CD4-positive, alpha-beta T cell (primary cell): ENCODE measurements around the gene BIN1. TPM values are rescaled to one million over a fixed set of nuclear protein-coding genes. Genes with fewer than 3 reads are reported as not detected.

ENCODE experiments used
- ATAC-seq: fragments of 200-7000 bp; cut with Tn5 transposase; one replicate; pipeline ENCODE4 v1.10.0; 2022; ENCODE audit warnings: mild to moderate bottlenecking; ENCODE audit not compliant: poor library complexity
- CTCF ChIA-PET: fragments of 350-600 bp; sonication (Branson Sonifier 250); formaldehyde crosslinking; loops from one replicate; lab custom pipeline; 2021; ENCODE audit warnings: antibody characterized with exemption, inconsistent platforms; lab: Charles Lee
- POLR2A ChIA-PET: fragments of 350-600 bp; sonication (Branson Sonifier 250); formaldehyde crosslinking; loops from one replicate; lab custom pipeline; 2021; ENCODE audit warnings: antibody characterized with exemption, inconsistent platforms; lab: Charles Lee
- DNase-seq, 14 experiments: peaks; one replicate each; pipeline ENCODE4 v3.0.0-alpha.2; 2013 to 2020; ENCODE audit warnings: mixed read lengths in 2 of 14
- H3K27ac ChIP-seq, 2 donors: one replicate each; pipeline versions ENCODE4 v1.5.1 to v1.7.0; 2013; ENCODE audit warnings: low read length in 2 of 2, low read depth in 1 of 2, mild to moderate bottlenecking in 1 of 2
- H3K27me3 ChIP-seq, 2 experiments: 1 replicate in 1 of 2; 2 replicates in 1 of 2; pipeline versions ENCODE4 v1.6.1 to v1.7.0; 2013; ENCODE audit warnings: low read length in 2 of 2, control low read depth in 1 of 2, mild to moderate bottlenecking in 1 of 2, moderate library complexity in 1 of 2; ENCODE audit not compliant: insufficient read depth in 2 of 2, control insufficient read depth in 1 of 2
- H3K36me3 ChIP-seq: one replicate; pipeline ENCODE4 v1.6.1; 2013; ENCODE audit warnings: low read length, control low read depth; ENCODE audit not compliant: insufficient read depth
- H3K4me1 ChIP-seq: one replicate; pipeline ENCODE4 v1.6.1; 2013; ENCODE audit warnings: low read length, control low read depth; ENCODE audit not compliant: insufficient read depth
- H3K4me3 ChIP-seq: one replicate; pipeline ENCODE4 v1.5.1; 2013; ENCODE audit warnings: mild to moderate bottlenecking, low read length, moderate library complexity
- H3K9me3 ChIP-seq, 2 experiments: 1 replicate in 1 of 2; 2 replicates in 1 of 2; pipeline versions ENCODE4 v1.6.1 to v1.7.0; 2013; ENCODE audit warnings: low read length in 2 of 2, mild to moderate bottlenecking in 2 of 2, control low read depth in 1 of 2, moderate library complexity in 1 of 2; ENCODE audit not compliant: control insufficient read depth in 1 of 2, insufficient read depth in 1 of 2
- H3K27ac Mint-ChIP-seq: one replicate; pipeline ENCODE4 v1.8.0; 2020; ENCODE audit warnings: mixed read lengths
- H3K27me3 Mint-ChIP-seq: one replicate; pipeline ENCODE4 v1.8.0; 2021; ENCODE audit warnings: mixed read lengths
- H3K36me3 Mint-ChIP-seq: one replicate; pipeline ENCODE4 v1.8.0; 2021; ENCODE audit warnings: low read depth, mixed read lengths
- H3K4me1 Mint-ChIP-seq: one replicate; pipeline ENCODE4 v1.8.0; 2021; ENCODE audit warnings: low read depth, mixed read lengths
- H3K4me3 Mint-ChIP-seq: one replicate; pipeline ENCODE4 v1.8.0; 2020; ENCODE audit warnings: mild to moderate bottlenecking, mixed read lengths
- H3K9me3 Mint-ChIP-seq: one replicate; pipeline ENCODE4 v1.8.0; 2020; ENCODE audit warnings: mixed read lengths
- intact Hi-C, 2 experiments: fragments of 100-400 bp; cut with DNase I in 1 of 2; cut with micrococcal nuclease in 1 of 2; formaldehyde crosslinking; loops; one replicate each; pipeline versions ENCODE4 v1.15.1 to v1.9.0; 2023 to 2025; cut with DNase I, micrococcal nuclease
- total RNA-seq, 174 experiments: library from RNA in 2 of 174; stranded (reverse) in 2 of 174; gene quantifications; one replicate each; pipeline ENCODE4 v1.2.3 and lab custom pipeline; 2021 to 2026
- TF ChIP-seq, protein P1 (sequence below): fragments of 200-600 bp; IDR thresholded peaks from one replicate; pipeline ENCODE4 v1.8.0; 2022; ENCODE audit warnings: antibody characterized with exemption, mild to moderate bottlenecking

Gene BIN1
- total RNA-seq, 2 experiments from 2014 or later: 98.8 to 104 TPM

DNA sequence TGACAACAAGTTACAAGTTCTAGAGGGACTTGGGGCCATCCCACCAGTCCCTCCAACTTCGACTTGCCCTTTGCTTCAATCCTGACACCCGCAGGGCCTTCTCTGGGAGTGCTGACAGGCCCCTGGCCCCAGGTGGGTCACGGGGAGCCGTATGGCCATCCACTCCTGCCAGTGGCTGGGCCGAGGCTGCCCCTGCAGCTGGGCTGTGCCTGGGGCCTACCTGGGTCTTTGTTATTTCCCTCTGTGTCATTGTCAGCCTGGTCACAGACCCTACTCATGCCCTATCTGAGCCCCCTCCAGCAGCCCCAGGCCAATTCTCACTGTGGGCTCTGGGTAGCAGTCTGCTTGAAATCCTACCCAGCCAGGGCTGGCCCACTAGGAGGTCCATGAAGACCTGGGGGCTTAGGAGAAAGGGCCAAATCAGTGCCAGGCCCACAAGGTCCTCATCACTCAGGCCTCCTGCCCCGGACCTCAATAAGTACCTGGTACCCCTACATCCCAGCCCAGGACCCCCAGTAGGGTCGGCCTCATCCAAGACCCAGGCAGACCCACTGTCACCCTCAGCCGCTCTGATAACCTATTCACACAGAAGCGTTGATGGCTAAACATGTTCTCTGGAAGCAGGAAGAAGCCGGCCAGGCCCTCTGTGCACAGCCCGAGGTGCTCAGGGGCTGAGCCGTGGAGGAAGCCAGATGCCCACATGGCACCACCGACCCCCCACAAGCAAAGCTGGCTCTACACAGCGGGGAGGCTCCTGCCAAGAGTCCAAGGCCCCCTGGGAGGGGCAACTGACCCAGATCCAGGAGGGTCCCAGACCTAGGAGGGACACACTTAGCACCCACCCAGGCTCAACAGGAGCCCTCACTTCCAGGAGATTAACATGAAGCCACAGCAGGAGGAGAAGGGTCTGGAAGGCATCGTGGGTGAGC, 57.7 kb downstream of the BIN1 start:
- Mint-ChIP-seq H3K27me3 (no peaks in the 10 kb centered on the region), H3K27ac (no peak overlapping the region), H3K4me3 (no peak overlapping the region), H3K4me1 (no peaks in the 10 kb centered on the region), H3K9me3 (no peaks in the 10 kb centered on the region), H3K36me3 (peaks cover 33% of the 10 kb centered on the region)
- ChIA-PET POLR2A (no interaction called here), CTCF (no interaction called here)
- TF ChIP-seq, protein P1, sequence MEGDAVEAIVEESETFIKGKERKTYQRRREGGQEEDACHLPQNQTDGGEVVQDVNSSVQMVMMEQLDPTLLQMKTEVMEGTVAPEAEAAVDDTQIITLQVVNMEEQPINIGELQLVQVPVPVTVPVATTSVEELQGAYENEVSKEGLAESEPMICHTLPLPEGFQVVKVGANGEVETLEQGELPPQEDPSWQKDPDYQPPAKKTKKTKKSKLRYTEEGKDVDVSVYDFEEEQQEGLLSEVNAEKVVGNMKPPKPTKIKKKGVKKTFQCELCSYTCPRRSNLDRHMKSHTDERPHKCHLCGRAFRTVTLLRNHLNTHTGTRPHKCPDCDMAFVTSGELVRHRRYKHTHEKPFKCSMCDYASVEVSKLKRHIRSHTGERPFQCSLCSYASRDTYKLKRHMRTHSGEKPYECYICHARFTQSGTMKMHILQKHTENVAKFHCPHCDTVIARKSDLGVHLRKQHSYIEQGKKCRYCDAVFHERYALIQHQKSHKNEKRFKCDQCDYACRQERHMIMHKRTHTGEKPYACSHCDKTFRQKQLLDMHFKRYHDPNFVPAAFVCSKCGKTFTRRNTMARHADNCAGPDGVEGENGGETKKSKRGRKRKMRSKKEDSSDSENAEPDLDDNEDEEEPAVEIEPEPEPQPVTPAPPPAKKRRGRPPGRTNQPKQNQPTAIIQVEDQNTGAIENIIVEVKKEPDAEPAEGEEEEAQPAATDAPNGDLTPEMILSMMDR: no peak
- H3K9me3 ChIP-seq: peaks cover 0 to 11% of the 10 kb centered on the region in 2 experiments
- peaks cover 34% of the 10 kb centered on the region for H3K36me3 ChIP-seq
- no peak for ATAC-seq
- H3K27me3 ChIP-seq: no peaks in the 10 kb centered on the region
- peak in 3 of 14 experiments; percentile 2 to 30 (median 14) for DNase-seq
- H3K27ac ChIP-seq: no peak overlapping the region
- intact Hi-C loops: no loop called here
- H3K4me1 ChIP-seq: peaks cover 14% of the 10 kb centered on the region
- no peak overlapping the region for H3K4me3 ChIP-seq

DNA sequence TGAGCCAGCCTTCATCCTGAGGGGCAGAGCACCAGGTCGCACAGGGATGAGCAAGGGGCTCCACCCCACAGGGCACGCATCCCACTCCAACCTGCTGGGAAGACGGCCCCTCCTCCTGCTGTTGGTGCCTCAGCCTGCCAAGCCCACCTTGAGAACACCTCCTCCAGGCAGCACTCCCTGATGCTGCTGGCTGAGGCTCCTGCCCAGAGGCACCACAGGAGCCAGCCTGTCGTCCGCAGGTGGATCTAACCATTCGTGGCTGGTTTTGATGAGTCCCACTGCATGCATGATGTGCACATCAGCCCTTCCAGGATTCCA, 58.4 kb downstream of the BIN1 start:
- no peak for ATAC-seq
- no peaks in the 10 kb centered on the region for H3K4me1 Mint-ChIP-seq
- TF ChIP-seq, protein P1: no peak
- H3K4me3 Mint-ChIP-seq: no peak overlapping the region
- H3K36me3 Mint-ChIP-seq: peaks cover 31% of the 10 kb centered on the region
- Histone ChIP-seq H3K27ac (no peak overlapping the region), H3K27me3 (no peaks in the 10 kb centered on the region), H3K4me3 (no peak overlapping the region), H3K9me3 (peaks cover 0 to 11% of the 10 kb centered on the region in 2 experiments), H3K36me3 (peaks cover 31% of the 10 kb centered on the region), H3K4me1 (peaks cover 13% of the 10 kb centered on the region)
- peak in 3 of 14 experiments; percentile 2 to 22 (median 12) for DNase-seq
- intact Hi-C loops: no loop called here
- no peak overlapping the region for H3K27ac Mint-ChIP-seq
- H3K27me3 Mint-ChIP-seq: no peaks in the 10 kb centered on the region
- no peaks in the 10 kb centered on the region for H3K9me3 Mint-ChIP-seq
- ChIA-PET POLR2A (no interaction called here), CTCF (no interaction called here)

DNA sequence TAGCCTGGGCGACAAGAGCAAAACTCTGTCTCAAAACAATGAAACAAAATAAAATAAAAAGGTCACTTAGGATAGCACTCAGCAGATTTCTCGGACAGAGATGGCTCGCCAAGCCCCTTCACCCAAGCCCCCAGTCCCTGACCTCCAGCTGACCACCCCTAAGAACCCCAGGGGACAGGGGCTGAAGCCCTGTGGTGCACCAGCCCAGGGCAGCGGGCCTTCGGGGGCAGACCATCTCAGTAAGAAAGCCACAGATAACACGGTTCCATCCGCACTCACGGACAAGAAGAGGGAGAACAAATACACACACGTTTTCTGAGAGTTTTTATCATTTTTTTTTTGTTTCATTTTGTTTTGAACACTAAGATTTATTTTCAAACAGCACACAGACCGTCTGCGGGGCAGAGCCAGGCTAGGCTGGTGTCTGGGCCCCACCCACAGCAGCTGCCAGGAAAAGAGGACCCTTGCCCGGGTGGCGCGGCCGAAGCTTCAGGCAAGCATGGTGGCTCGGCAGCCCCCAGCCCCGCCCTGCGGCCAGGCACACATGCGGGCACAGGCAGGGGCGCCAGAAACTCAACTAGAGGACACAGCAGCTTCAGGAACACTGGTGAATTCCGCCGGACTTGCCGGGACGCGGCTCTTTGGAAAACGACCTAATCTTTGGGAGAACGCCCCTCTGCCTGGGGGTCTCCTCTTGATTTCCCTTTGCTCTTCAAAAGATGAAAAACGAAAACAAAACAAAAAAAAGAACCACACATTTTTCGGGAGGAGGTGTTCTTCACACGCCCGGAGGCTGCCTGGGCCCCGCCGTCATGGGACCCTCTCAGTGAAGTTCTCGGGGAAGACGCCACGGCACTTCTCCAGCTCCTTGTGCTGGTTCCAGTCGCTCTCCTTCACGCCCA, 59.0 kb downstream of the BIN1 start:
- no peak overlapping the region for H3K27ac ChIP-seq
- H3K27ac Mint-ChIP-seq: no peak overlapping the region
- DNase-seq (peak in 1 of 14 experiments; percentile 1), ATAC-seq (no peak)
- H3K4me1 Mint-ChIP-seq: no peaks in the 10 kb centered on the region
- ChIA-PET CTCF (no interaction called here), POLR2A (no interaction called here)
- H3K36me3 Mint-ChIP-seq: peaks cover 25% of the 10 kb centered on the region
- peaks cover 31% of the 10 kb centered on the region for H3K36me3 ChIP-seq
- peaks cover 0 to 11% of the 10 kb centered on the region in 2 experiments for H3K9me3 ChIP-seq
- intact Hi-C loops: no loop called here
- no peaks in the 10 kb centered on the region for H3K9me3 Mint-ChIP-seq
- no peak overlapping the region for H3K4me3 Mint-ChIP-seq
- H3K27me3 Mint-ChIP-seq: no peaks in the 10 kb centered on the region
- peaks cover 11% of the 10 kb centered on the region for H3K4me1 ChIP-seq
- no peaks in the 10 kb centered on the region for H3K27me3 ChIP-seq
- TF ChIP-seq, protein P1: no peak
- no peak overlapping the region for H3K4me3 ChIP-seq
